ENCODE data around the gene KCTD8.

Gene KCTD8

DNA sequence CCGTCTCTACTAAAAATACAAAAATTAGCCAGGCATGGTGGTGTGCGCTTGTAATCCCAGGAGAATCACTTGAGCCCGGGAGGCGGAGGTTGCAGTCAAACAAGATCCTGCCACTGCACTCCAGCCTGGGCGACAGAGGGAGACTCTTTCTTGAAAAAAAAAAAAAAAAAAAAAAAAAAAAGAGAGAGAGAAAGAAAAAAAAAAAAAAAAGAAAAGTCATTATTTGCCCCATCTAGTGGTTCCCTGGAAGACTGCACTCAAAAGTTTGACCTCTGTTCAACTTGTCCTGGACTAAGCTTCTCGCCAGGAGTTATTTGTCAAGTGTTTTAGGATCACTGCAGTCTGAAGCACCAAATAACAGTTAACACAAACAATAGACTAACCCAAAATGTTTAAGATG lies 45.3 kb upstream of the KCTD8 start:
- TF ChIP-seq ZNF70 (CRISPR knock-in tag; IDR thresholded peaks at IDR 0.05) = no peak
- no peak for TF ChIP-seq GLIS3 (CRISPR knock-in tag; IDR thresholded peaks at IDR 0.05)
- TF ChIP-seq ZNF565 (CRISPR knock-in tag; conservative IDR thresholded peaks at IDR 0.05; ENCODE audit: low read depth) = no peak
- no peak for TF ChIP-seq ESRRG (CRISPR knock-in tag; IDR thresholded peaks at IDR 0.05)
- no peak for TF ChIP-seq CSDC2 (CRISPR knock-in tag; IDR thresholded peaks at IDR 0.05)
- TF ChIP-seq ZFP30 (CRISPR knock-in tag; IDR thresholded peaks at IDR 0.05) = no peak
- no peak for TF ChIP-seq ZC3H10 (CRISPR knock-in tag; IDR thresholded peaks at IDR 0.05)
- TF ChIP-seq ISL1 (CRISPR knock-in tag; IDR thresholded peaks at IDR 0.05) = no peak
- TF ChIP-seq, protein P1, sequence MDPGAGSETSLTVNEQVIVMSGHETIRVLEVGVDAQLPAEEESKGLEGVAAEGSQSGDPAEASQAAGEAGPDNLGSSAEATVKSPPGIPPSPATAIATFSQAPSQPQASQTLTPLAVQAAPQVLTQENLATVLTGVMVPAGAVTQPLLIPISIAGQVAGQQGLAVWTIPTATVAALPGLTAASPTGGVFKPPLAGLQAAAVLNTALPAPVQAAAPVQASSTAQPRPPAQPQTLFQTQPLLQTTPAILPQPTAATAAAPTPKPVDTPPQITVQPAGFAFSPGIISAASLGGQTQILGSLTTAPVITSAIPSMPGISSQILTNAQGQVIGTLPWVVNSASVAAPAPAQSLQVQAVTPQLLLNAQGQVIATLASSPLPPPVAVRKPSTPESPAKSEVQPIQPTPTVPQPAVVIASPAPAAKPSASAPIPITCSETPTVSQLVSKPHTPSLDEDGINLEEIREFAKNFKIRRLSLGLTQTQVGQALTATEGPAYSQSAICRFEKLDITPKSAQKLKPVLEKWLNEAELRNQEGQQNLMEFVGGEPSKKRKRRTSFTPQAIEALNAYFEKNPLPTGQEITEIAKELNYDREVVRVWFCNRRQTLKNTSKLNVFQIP (CRISPR knock-in tag; IDR thresholded peaks at IDR 0.05; ENCODE audit: borderline replicate concordance, low read depth) = no peak
- no peak for TF ChIP-seq TCF4 (CRISPR knock-in tag; IDR thresholded peaks at IDR 0.05; ENCODE audit: borderline replicate concordance)
- TF ChIP-seq PPARA (CRISPR knock-in tag; IDR thresholded peaks at IDR 0.05; ENCODE audit: borderline replicate concordance) = no peak
- no peak for TF ChIP-seq SNAI2 (CRISPR knock-in tag; IDR thresholded peaks at IDR 0.05)
- no peak for TF ChIP-seq OSR1 (CRISPR knock-in tag; IDR thresholded peaks at IDR 0.05)
- no peak for TF ChIP-seq CREB5 (CRISPR knock-in tag; IDR thresholded peaks at IDR 0.05; ENCODE audit: low read depth)
- TF ChIP-seq, protein P2, sequence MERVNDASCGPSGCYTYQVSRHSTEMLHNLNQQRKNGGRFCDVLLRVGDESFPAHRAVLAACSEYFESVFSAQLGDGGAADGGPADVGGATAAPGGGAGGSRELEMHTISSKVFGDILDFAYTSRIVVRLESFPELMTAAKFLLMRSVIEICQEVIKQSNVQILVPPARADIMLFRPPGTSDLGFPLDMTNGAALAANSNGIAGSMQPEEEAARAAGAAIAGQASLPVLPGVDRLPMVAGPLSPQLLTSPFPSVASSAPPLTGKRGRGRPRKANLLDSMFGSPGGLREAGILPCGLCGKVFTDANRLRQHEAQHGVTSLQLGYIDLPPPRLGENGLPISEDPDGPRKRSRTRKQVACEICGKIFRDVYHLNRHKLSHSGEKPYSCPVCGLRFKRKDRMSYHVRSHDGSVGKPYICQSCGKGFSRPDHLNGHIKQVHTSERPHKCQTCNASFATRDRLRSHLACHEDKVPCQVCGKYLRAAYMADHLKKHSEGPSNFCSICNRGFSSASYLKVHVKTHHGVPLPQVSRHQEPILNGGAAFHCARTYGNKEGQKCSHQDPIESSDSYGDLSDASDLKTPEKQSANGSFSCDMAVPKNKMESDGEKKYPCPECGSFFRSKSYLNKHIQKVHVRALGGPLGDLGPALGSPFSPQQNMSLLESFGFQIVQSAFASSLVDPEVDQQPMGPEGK (CRISPR knock-in tag; IDR thresholded peaks at IDR 0.05; ENCODE audit: borderline replicate concordance) = no peak
- TF ChIP-seq TOX (CRISPR knock-in tag; IDR thresholded peaks at IDR 0.05; ENCODE audit: borderline replicate concordance) = no peak
- TF ChIP-seq ARNTL (CRISPR knock-in tag; IDR thresholded peaks at IDR 0.05; ENCODE audit: borderline replicate concordance, low read depth) = no peak
- TF ChIP-seq RARB (CRISPR knock-in tag; IDR thresholded peaks at IDR 0.05) = no peak
- ATAC-seq = peak; percentile 73

- no peak for TF ChIP-seq ARNTL (CRISPR knock-in tag; IDR thresholded peaks at IDR 0.05; ENCODE audit: borderline replicate concordance, low read depth)
- TF ChIP-seq, protein P3, sequence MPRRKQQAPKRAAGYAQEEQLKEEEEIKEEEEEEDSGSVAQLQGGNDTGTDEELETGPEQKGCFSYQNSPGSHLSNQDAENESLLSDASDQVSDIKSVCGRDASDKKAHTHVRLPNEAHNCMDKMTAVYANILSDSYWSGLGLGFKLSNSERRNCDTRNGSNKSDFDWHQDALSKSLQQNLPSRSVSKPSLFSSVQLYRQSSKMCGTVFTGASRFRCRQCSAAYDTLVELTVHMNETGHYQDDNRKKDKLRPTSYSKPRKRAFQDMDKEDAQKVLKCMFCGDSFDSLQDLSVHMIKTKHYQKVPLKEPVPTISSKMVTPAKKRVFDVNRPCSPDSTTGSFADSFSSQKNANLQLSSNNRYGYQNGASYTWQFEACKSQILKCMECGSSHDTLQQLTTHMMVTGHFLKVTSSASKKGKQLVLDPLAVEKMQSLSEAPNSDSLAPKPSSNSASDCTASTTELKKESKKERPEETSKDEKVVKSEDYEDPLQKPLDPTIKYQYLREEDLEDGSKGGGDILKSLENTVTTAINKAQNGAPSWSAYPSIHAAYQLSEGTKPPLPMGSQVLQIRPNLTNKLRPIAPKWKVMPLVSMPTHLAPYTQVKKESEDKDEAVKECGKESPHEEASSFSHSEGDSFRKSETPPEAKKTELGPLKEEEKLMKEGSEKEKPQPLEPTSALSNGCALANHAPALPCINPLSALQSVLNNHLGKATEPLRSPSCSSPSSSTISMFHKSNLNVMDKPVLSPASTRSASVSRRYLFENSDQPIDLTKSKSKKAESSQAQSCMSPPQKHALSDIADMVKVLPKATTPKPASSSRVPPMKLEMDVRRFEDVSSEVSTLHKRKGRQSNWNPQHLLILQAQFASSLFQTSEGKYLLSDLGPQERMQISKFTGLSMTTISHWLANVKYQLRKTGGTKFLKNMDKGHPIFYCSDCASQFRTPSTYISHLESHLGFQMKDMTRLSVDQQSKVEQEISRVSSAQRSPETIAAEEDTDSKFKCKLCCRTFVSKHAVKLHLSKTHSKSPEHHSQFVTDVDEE (CRISPR knock-in tag; IDR thresholded peaks at IDR 0.05) = no peak
- TF ChIP-seq OSR1 (CRISPR knock-in tag; IDR thresholded peaks at IDR 0.05) = no peak
- TF ChIP-seq CREB5 (CRISPR knock-in tag; IDR thresholded peaks at IDR 0.05; ENCODE audit: low read depth) = no peak
- TF ChIP-seq BACH2 (CRISPR knock-in tag; IDR thresholded peaks at IDR 0.05; ENCODE audit: borderline replicate concordance) = no peak
- no peak for TF ChIP-seq SNAI2 (CRISPR knock-in tag; IDR thresholded peaks at IDR 0.05)
- TF ChIP-seq ZFP3 (CRISPR knock-in tag; IDR thresholded peaks at IDR 0.05) = no peak
- no peak for TF ChIP-seq ZC3H10 (CRISPR knock-in tag; IDR thresholded peaks at IDR 0.05)
- no peak for TF ChIP-seq PPARA (CRISPR knock-in tag; IDR thresholded peaks at IDR 0.05; ENCODE audit: borderline replicate concordance)
- TF ChIP-seq ESRRG (CRISPR knock-in tag; IDR thresholded peaks at IDR 0.05) = no peak
- TF ChIP-seq CSRNP3 (CRISPR knock-in tag; IDR thresholded peaks at IDR 0.05) = no peak
- TF ChIP-seq, protein P1 (CRISPR knock-in tag; IDR thresholded peaks at IDR 0.05; ENCODE audit: borderline replicate concordance, low read depth) = no peak
- no peak for TF ChIP-seq GLIS3 (CRISPR knock-in tag; IDR thresholded peaks at IDR 0.05)
- TF ChIP-seq, protein P2 (CRISPR knock-in tag; IDR thresholded peaks at IDR 0.05; ENCODE audit: borderline replicate concordance) = no peak
- TF ChIP-seq TCF4 (CRISPR knock-in tag; IDR thresholded peaks at IDR 0.05; ENCODE audit: borderline replicate concordance) = no peak
- no peak for TF ChIP-seq ZNF70 (CRISPR knock-in tag; IDR thresholded peaks at IDR 0.05)
- no peak for TF ChIP-seq ZNF565 (CRISPR knock-in tag; conservative IDR thresholded peaks at IDR 0.05; ENCODE audit: low read depth)
- no peak for TF ChIP-seq ZFP30 (CRISPR knock-in tag; IDR thresholded peaks at IDR 0.05)
- ATAC-seq = no peak
Observed at GRCh38 chr4:44487341-44487740, 38.7 kb upstream of the KCTD8 start.
